ENCODE data around the gene RTN4RL2.
A peak's percentile ranks its signal among the peaks of the same experiment; 100 is the strongest.

The RTN4RL2 gene

DNA sequence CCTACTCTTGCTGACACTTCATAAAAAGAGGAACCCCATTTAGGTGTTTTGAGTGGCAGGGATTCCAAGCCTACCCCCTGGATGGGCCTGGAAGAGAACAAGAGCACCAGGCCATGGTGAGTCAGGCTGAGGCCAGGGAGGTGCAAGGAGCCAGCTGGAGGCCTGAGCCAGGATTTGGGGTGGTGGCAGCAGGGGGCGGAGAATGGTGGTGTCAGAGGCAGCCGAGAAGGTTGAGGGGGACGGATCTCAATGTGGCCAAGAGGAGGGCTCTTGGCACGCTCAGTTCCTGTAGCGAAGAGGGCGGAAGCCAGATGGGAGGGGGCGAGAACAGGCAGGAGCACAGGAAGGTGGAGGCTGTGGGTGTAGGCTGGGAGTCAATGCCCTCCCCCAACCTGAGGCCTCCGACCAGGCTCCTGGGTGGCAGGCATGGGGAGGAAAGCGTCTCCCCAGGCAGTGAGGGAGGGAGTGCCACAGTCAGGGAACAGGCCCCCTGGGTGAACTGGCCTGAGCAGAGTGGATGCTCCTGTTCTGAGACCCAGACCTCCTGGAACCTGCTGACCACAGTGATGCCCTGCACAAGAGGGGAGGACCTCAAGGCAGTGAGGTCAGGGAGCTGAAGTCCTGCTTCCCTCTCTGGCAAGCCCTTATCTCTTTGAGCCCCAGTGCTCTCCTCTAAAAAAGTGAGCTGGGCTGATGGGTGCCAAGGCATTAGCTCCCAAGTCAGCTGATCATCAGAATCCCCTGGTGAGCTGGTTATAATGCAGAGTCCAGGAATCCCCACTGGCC, 13.9 kb downstream of the RTN4RL2 start:
- no peak overlapping the region for H3K4me3 ChIP-seq (ENCODE audit: low read depth, low read length)
- TF ChIP-seq, protein P1, sequence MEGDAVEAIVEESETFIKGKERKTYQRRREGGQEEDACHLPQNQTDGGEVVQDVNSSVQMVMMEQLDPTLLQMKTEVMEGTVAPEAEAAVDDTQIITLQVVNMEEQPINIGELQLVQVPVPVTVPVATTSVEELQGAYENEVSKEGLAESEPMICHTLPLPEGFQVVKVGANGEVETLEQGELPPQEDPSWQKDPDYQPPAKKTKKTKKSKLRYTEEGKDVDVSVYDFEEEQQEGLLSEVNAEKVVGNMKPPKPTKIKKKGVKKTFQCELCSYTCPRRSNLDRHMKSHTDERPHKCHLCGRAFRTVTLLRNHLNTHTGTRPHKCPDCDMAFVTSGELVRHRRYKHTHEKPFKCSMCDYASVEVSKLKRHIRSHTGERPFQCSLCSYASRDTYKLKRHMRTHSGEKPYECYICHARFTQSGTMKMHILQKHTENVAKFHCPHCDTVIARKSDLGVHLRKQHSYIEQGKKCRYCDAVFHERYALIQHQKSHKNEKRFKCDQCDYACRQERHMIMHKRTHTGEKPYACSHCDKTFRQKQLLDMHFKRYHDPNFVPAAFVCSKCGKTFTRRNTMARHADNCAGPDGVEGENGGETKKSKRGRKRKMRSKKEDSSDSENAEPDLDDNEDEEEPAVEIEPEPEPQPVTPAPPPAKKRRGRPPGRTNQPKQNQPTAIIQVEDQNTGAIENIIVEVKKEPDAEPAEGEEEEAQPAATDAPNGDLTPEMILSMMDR (IDR thresholded peaks at IDR 0.05; ENCODE audit: low read depth, low read length): no peak

DNA sequence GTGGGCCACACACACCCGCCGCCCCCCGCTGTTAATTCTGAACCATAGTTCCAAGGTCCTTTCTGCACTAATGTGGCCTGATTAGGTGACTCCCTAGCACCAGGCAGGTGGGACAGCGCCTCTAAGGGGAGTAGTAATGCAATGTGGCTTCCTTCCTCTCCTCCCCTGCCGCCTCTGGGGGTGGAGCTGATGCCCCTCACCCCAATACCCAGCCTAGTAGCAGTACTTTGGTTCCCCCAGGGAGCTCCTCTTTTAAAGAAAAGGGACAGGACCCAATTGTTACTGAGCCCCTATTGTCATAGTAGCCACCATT, 14.4 kb downstream of the RTN4RL2 start:
- TF ChIP-seq, protein P1 (IDR thresholded peaks at IDR 0.05; ENCODE audit: low read depth, low read length): no peak
- no peak overlapping the region for H3K4me3 ChIP-seq (ENCODE audit: low read depth, low read length)

DNA sequence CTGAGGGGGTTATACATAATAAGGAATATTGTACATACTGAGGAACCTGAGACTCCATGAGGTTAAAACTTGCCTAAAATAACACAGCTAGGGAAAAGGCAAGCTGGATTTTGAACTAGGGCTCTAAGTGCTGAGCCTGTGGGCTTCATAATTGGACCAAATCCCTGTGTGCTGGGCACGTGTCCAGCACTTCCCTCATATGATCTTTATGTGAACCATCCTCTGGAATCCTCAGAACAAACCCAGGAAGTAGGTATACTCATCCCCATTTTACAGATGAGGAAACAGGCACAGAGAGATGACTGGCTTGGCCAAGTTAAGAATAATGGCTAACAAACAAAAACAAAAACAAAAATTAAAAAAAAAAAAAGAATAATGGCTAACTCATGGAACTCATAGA, 14.9 kb downstream of the RTN4RL2 start:
- TF ChIP-seq, protein P1 (IDR thresholded peaks at IDR 0.05; ENCODE audit: low read depth, low read length): no peak
- no peak overlapping the region for H3K4me3 ChIP-seq (ENCODE audit: low read depth, low read length)

DNA sequence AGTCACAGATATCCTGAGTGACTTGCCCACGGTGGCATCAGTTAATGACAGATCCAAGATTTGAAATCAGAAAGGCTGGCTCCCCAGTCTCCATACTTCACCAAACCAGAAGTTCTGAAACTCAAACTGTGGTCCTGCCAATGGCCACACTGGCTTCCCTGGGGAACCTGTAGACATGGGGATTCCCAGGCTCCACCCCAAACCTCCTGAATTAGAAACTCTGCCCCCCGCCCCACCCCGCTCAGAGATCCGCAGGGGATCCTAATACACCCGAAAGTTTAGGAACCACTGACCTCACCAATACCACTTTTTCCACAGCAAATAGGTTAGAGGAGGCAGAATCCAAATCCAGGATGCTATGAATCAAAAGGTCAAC, 15.3 kb downstream of the RTN4RL2 start:
- TF ChIP-seq, protein P1 (IDR thresholded peaks at IDR 0.05; ENCODE audit: low read depth, low read length): no peak
- H3K4me3 ChIP-seq (ENCODE audit: low read depth, low read length): no peak overlapping the region

DNA sequence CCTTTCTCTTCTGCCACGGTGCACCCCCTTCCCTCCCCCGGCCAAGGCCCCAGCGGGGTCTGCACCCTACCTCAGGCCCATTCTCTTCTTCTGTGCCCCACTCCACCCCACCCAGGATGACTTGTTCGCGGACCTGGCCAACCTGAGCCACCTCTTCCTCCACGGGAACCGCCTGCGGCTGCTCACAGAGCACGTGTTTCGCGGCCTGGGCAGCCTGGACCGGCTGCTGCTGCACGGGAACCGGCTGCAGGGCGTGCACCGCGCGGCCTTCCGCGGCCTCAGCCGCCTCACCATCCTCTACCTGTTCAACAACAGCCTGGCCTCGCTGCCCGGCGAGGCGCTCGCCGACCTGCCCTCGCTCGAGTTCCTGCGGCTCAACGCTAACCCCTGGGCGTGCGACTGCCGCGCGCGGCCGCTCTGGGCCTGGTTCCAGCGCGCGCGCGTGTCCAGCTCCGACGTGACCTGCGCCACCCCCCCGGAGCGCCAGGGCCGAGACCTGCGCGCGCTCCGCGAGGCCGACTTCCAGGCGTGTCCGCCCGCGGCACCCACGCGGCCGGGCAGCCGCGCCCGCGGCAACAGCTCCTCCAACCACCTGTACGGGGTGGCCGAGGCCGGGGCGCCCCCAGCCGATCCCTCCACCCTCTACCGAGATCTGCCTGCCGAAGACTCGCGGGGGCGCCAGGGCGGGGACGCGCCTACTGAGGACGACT, 15.9 kb downstream of the RTN4RL2 start:
- peak overlapping the region; percentile 36 for H3K4me3 ChIP-seq (ENCODE audit: low read depth, low read length)
- TF ChIP-seq, protein P1 (IDR thresholded peaks at IDR 0.05; ENCODE audit: low read depth, low read length): no peak

DNA sequence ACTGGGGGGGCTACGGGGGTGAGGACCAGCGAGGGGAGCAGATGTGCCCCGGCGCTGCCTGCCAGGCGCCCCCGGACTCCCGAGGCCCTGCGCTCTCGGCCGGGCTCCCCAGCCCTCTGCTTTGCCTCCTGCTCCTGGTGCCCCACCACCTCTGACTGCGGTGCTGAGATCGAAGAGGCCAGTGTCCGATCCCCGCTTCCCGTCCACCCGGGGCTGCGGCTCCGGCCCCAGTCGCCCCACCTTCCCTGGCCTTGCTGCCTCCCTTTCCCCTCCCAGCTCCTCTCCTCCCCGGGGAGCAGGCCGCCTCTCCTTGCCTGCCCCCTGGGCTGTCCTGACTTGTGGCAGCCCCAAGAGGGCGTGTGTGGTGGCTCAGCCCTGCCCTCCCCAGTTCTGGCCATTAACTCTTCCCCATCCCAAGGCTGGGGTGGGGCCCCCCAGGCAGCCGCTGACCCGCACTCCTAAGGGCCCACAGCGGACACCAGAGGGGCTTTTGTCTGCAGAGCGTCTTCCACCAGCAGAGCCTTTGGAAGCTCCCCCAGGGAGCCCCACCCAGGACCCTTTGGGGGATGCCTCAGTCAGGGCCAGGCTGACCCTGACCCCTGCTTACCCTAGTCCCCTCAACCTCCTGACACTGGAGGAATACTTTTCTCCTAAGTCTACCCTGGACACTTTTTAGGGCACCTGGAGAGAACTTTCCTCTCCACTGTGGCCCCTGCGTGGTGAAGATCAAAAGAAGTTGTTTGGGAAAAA, 16.6 kb downstream of the RTN4RL2 start:
- H3K4me3 ChIP-seq (ENCODE audit: low read depth, low read length): peak overlapping the region; percentile 36
- TF ChIP-seq, protein P1 (IDR thresholded peaks at IDR 0.05; ENCODE audit: low read depth, low read length): peak; percentile 51
